BLaER1 (cell line): Measurements from ENCODE around the gene MACF1.

Source experiments
- H3K27ac ChIP-seq: shearing (Covaris generic); formaldehyde crosslinking; 2 replicates; pipeline ENCODE4 v1.8.1; 2022
- H3K27me3 ChIP-seq: shearing (Covaris generic); formaldehyde crosslinking; 2 replicates; pipeline ENCODE4 v1.8.1; 2022
- H3K36me3 ChIP-seq: shearing (Covaris generic); formaldehyde crosslinking; 2 replicates; pipeline ENCODE4 v1.8.1; 2022
- H3K4me1 ChIP-seq: shearing (Covaris generic); formaldehyde crosslinking; 2 replicates; pipeline ENCODE4 v1.8.1; 2022
- H3K4me2 ChIP-seq: shearing (Covaris generic); formaldehyde crosslinking; 2 replicates; pipeline ENCODE4 v1.8.1; 2022
- H3K4me3 ChIP-seq: shearing (Covaris generic); formaldehyde crosslinking; 2 replicates; pipeline ENCODE4 v1.8.1; 2022
- H3K9ac ChIP-seq: shearing (Covaris generic); formaldehyde crosslinking; 2 replicates; pipeline ENCODE4 v1.8.1; 2022
- H3K9me3 ChIP-seq: shearing (Covaris generic); formaldehyde crosslinking; 2 replicates; pipeline ENCODE4 v1.8.1; 2022
- H4K20me1 ChIP-seq: shearing (Covaris generic); formaldehyde crosslinking; 2 replicates; pipeline ENCODE4 v1.8.1; 2022
- Cebpa-rat ChIP-seq: shearing (Covaris generic); IDR thresholded peaks from 2 replicates; pipeline ENCODE4 v1.8.1; 2022

MACF1 gene

GRCh38 chr1:39258146-39258924 lies 53.8 kb downstream of the MACF1 start:
- no peak for TF ChIP-seq Cebpa-rat
- Histone ChIP-seq H3K36me3 (peaks cover 81% of the 10 kb centered on the region), H3K27me3 (no peaks in the 10 kb centered on the region), H3K4me3 (no peak overlapping the region), H3K4me2 (no peak overlapping the region), H3K9me3 (no peaks in the 10 kb centered on the region), H3K4me1 (peaks cover 30% of the 10 kb centered on the region), H3K27ac (no peak overlapping the region), H3K9ac (no peak overlapping the region), H4K20me1 (peaks cover 25% of the 10 kb centered on the region; the same call in 1 of the 2 replicates)

- no peak overlapping the region for H3K27ac ChIP-seq
- no peak overlapping the region for H3K4me3 ChIP-seq
- no peak for TF ChIP-seq Cebpa-rat
- H3K27me3 ChIP-seq: no peaks in the 10 kb centered on the region
- peaks cover 30% of the 10 kb centered on the region for H3K4me1 ChIP-seq
- H3K36me3 ChIP-seq: peaks cover 76% of the 10 kb centered on the region
- no peak overlapping the region for H3K4me2 ChIP-seq
- H3K9ac ChIP-seq: no peak overlapping the region
- no peaks in the 10 kb centered on the region for H3K9me3 ChIP-seq
- peaks cover 21% of the 10 kb centered on the region; the same call in 1 of the 2 replicates for H4K20me1 ChIP-seq
These were observed 54.4 kb downstream of the MACF1 start for GRCh38 chr1:39258925-39259244.

GRCh38 chr1:39261712-39262221 lies 57.3 kb downstream of the MACF1 start:
- Histone ChIP-seq H4K20me1 (peaks cover 37% of the 10 kb centered on the region), H3K36me3 (peaks cover 53% of the 10 kb centered on the region), H3K4me2 (0 out of 2 replicates have a peak overlapping the region, but pooled peaks have one; percentile 11), H3K9me3 (no peaks in the 10 kb centered on the region), H3K4me1 (peaks cover 44% of the 10 kb centered on the region), H3K27ac (no peak overlapping the region), H3K27me3 (no peaks in the 10 kb centered on the region), H3K9ac (no peak overlapping the region), H3K4me3 (no peak overlapping the region)
- TF ChIP-seq Cebpa-rat: no peak

GRCh38 chr1:39262802-39263201 lies 58.3 kb downstream of the MACF1 start:
- Histone ChIP-seq H3K4me2 (no peak overlapping the region), H4K20me1 (peaks cover 45% of the 10 kb centered on the region), H3K27me3 (no peaks in the 10 kb centered on the region), H3K9ac (no peak overlapping the region), H3K9me3 (no peaks in the 10 kb centered on the region), H3K4me3 (no peak overlapping the region), H3K36me3 (peaks cover 42% of the 10 kb centered on the region), H3K27ac (no peak overlapping the region), H3K4me1 (peaks cover 52% of the 10 kb centered on the region)
- no peak for TF ChIP-seq Cebpa-rat

- Histone ChIP-seq H3K27me3 (no peaks in the 10 kb centered on the region), H4K20me1 (peaks cover 67% of the 10 kb centered on the region), H3K4me2 (peak overlapping the region; percentile 90), H3K4me3 (no peak overlapping the region), H3K27ac (peak overlapping the region; percentile 83; the same call in 1 of the 2 replicates), H3K9me3 (no peaks in the 10 kb centered on the region), H3K9ac (0 out of 2 replicates have a peak overlapping the region, but pooled peaks have one; percentile 6), H3K36me3 (peaks cover 14% of the 10 kb centered on the region; the same call in 1 of the 2 replicates), H3K4me1 (peaks cover 69% of the 10 kb centered on the region)
- TF ChIP-seq Cebpa-rat: no peak
These were observed 61.8 kb downstream of the MACF1 start for GRCh38 chr1:39266269-39266668.

GRCh38 chr1:39266792-39267191 lies 62.3 kb downstream of the MACF1 start:
- Histone ChIP-seq H4K20me1 (peaks cover 72% of the 10 kb centered on the region), H3K4me1 (peaks cover 69% of the 10 kb centered on the region), H3K4me3 (no peak overlapping the region), H3K36me3 (peaks cover 12% of the 10 kb centered on the region; the same call in 1 of the 2 replicates), H3K4me2 (peak overlapping the region; percentile 90), H3K9ac (no peak overlapping the region), H3K27ac (peak overlapping the region; percentile 83), H3K9me3 (no peaks in the 10 kb centered on the region), H3K27me3 (no peaks in the 10 kb centered on the region)
- no peak for TF ChIP-seq Cebpa-rat

GRCh38 chr1:39268112-39268581 lies 63.7 kb downstream of the MACF1 start:
- H3K4me1 ChIP-seq: peaks cover 78% of the 10 kb centered on the region
- H3K9ac ChIP-seq: peak overlapping the region; percentile 67

GRCh38 chr1:39268906-39269305 lies 64.4 kb downstream of the MACF1 start:
- H3K27me3 ChIP-seq: no peaks in the 10 kb centered on the region
- H3K9ac ChIP-seq: peak overlapping the region; percentile 67
- TF ChIP-seq Cebpa-rat: no peak
- H3K4me3 ChIP-seq: peak overlapping the region; percentile 56
- H4K20me1 ChIP-seq: peaks cover 80% of the 10 kb centered on the region
- peak overlapping the region; percentile 90 for H3K4me2 ChIP-seq
- H3K36me3 ChIP-seq: peaks cover 10% of the 10 kb centered on the region; the same call in 1 of the 2 replicates
- no peaks in the 10 kb centered on the region for H3K9me3 ChIP-seq
- peaks cover 85% of the 10 kb centered on the region for H3K4me1 ChIP-seq
- peak overlapping the region; percentile 83 for H3K27ac ChIP-seq

More at GRCh38 chr1:39268112-39268581, 63.7 kb downstream of the MACF1 start:
- Histone ChIP-seq H3K9me3 (no peaks in the 10 kb centered on the region), H3K36me3 (peaks cover 8% of the 10 kb centered on the region; the same call in 1 of the 2 replicates), H3K27me3 (no peaks in the 10 kb centered on the region), H3K4me2 (peak overlapping the region; percentile 90), H3K27ac (peak overlapping the region; percentile 83), H3K4me3 (peak overlapping the region; percentile 56), H4K20me1 (peaks cover 79% of the 10 kb centered on the region)
- TF ChIP-seq Cebpa-rat: no peak

GRCh38 chr1:39269349-39269748 lies 64.9 kb downstream of the MACF1 start:
- Histone ChIP-seq H3K4me1 (peaks cover 87% of the 10 kb centered on the region), H4K20me1 (peaks cover 82% of the 10 kb centered on the region), H3K27me3 (no peaks in the 10 kb centered on the region), H3K9me3 (no peaks in the 10 kb centered on the region), H3K27ac (peak overlapping the region; percentile 83), H3K4me2 (peak overlapping the region; percentile 90), H3K36me3 (peaks cover 6% of the 10 kb centered on the region; the same call in 1 of the 2 replicates), H3K4me3 (peak overlapping the region; percentile 56), H3K9ac (peak overlapping the region; percentile 67)
- no peak for TF ChIP-seq Cebpa-rat

GRCh38 chr1:39269791-39270342 lies 65.4 kb downstream of the MACF1 start:
- no peaks in the 10 kb centered on the region for H3K9me3 ChIP-seq
- peaks cover 85% of the 10 kb centered on the region for H4K20me1 ChIP-seq
- peak overlapping the region; percentile 67 for H3K9ac ChIP-seq
- H3K4me2 ChIP-seq: peak overlapping the region; percentile 90
- peak; percentile 88 for TF ChIP-seq Cebpa-rat
- H3K4me1 ChIP-seq: peaks cover 92% of the 10 kb centered on the region
- peak overlapping the region; percentile 56 for H3K4me3 ChIP-seq
- H3K27me3 ChIP-seq: no peaks in the 10 kb centered on the region
- peak overlapping the region; percentile 83 for H3K27ac ChIP-seq
- peaks cover 6% of the 10 kb centered on the region; the same call in 1 of the 2 replicates for H3K36me3 ChIP-seq
